Keratinocyte (primary cell): ENCODE data around the gene PRRC2C. TPM values are rescaled to one million over a fixed set of nuclear protein-coding genes. Genes with fewer than 3 reads are reported as not detected.

Source experiments
- DNase-seq: peaks from one replicate; pipeline ENCODE4 v3.0.0-alpha.2; 2011; ENCODE audit warnings: low read depth, missing footprints, low spot score
- FAIRE-seq: peaks from 2 replicates; lab custom pipeline; 2011; peaks lifted over from hg19 to GRCh38; lab: Jason Lieb, UNC
- H2AFZ ChIP-seq: 2 replicates; pipeline ENCODE4 v1.6.0; 2012; ENCODE audit warnings: low read length, control low read depth, inconsistent platforms; ENCODE audit not compliant: control insufficient read depth
- H3K27ac ChIP-seq: 2 replicates; pipeline ENCODE4 v1.5.1; 2011; ENCODE audit warnings: low read length; ENCODE audit not compliant: control insufficient read depth, insufficient read depth
- H3K27me3 ChIP-seq: 3 replicates; pipeline ENCODE4 v1.6.0; 2011; ENCODE audit warnings: low read length; ENCODE audit not compliant: control insufficient read depth, insufficient read depth; ENCODE audit errors: extremely low read depth
- H3K36me3 ChIP-seq, 2 experiments: 2 replicates in 1 of 2; 3 replicates in 1 of 2; pipeline ENCODE4 v1.5.1; 2011; ENCODE audit warnings: low read length in 2 of 2, mild to moderate bottlenecking in 1 of 2; ENCODE audit not compliant: control insufficient read depth in 2 of 2, insufficient read depth in 2 of 2; ENCODE audit errors: extremely low read depth in 1 of 2
- H3K4me1 ChIP-seq: 3 replicates; pipeline ENCODE4 v1.5.1; 2011; ENCODE audit warnings: low read length; ENCODE audit not compliant: control insufficient read depth, insufficient read depth; ENCODE audit errors: extremely low read depth
- H3K4me2 ChIP-seq: 3 replicates; pipeline ENCODE4 v1.6.0; 2011; ENCODE audit warnings: low read depth, low read length; ENCODE audit not compliant: control insufficient read depth, insufficient read depth; ENCODE audit errors: extremely low read depth
- H3K4me3 ChIP-seq, 3 experiments: fragments of 200-600 bp in 1 of 3; sonication (generic) in 1 of 3; 2 replicates in 2 of 3; 3 replicates in 1 of 3; pipeline ENCODE4 v1.5.1; 2011 to 2016; ENCODE audit warnings: low read length in 3 of 3, mild to moderate bottlenecking in 3 of 3, control low read depth in 2 of 3, inconsistent platforms in 1 of 3, low read depth in 1 of 3, mixed read lengths in 1 of 3, mixed run types in 1 of 3, moderate library complexity in 1 of 3; ENCODE audit not compliant: control insufficient read depth in 2 of 3, insufficient read depth in 2 of 3; ENCODE audit errors: extremely low read depth in 1 of 3
- H3K79me2 ChIP-seq: 2 replicates; pipeline ENCODE4 v1.6.0; 2012; ENCODE audit warnings: low read length; ENCODE audit not compliant: control insufficient read depth, insufficient read depth
- H3K9ac ChIP-seq: 3 replicates; pipeline ENCODE4 v1.6.0; 2011; ENCODE audit warnings: low read length; ENCODE audit not compliant: control insufficient read depth, insufficient read depth; ENCODE audit errors: extremely low read depth
- H3K9me1 ChIP-seq: 3 replicates; pipeline ENCODE4 v1.6.0; 2011; ENCODE audit warnings: low read length; ENCODE audit not compliant: control insufficient read depth, insufficient read depth; ENCODE audit errors: extremely low read depth
- H3K9me3 ChIP-seq: 2 replicates; pipeline ENCODE4 v1.5.1; 2012; ENCODE audit warnings: low read depth, low read length; ENCODE audit not compliant: control insufficient read depth
- H4K20me1 ChIP-seq: 3 replicates; pipeline ENCODE4 v1.6.0; 2011; ENCODE audit warnings: low read length; ENCODE audit not compliant: control insufficient read depth, insufficient read depth; ENCODE audit errors: extremely low read depth
- CTCF ChIP-seq, 3 experiments: IDR thresholded peaks in 1 of 3; conservative IDR thresholded peaks in 1 of 3; optimal IDR thresholded peaks in 1 of 3; 2 replicates in 2 of 3; 3 replicates in 1 of 3; pipeline versions ENCODE3 to v1.5.1; 2011; ENCODE audit warnings: low read length in 3 of 3, mild to moderate bottlenecking in 3 of 3, moderate library complexity in 2 of 3, control low read depth in 1 of 3, inconsistent platforms in 1 of 3; ENCODE audit not compliant: insufficient read depth in 2 of 3; ENCODE audit errors: extremely low read depth in 1 of 3
- EZH2 ChIP-seq: IDR thresholded peaks from one replicate; pipeline ENCODE4 v1.6.1; 2012; ENCODE audit warnings: inconsistent platforms, mild to moderate bottlenecking, low read length, moderate library complexity
- dilution Hi-C: fragments of 300-500 bp; cut with MboI; formaldehyde crosslinking; loops from one replicate; pipeline ENCODE4 v1.7.0; 2020; ENCODE audit warnings: low sequenced_read_pairs; ENCODE audit not compliant: extremely low pct_ligation_motif_present
- polyA plus RNA-seq, 5 experiments: library from polyadenylated mRNA; depleted of rRNA in 3 of 5; stranded (reverse) in 3 of 5; stranded (forward) in 1 of 5; unstranded in 1 of 5; fragments of >200 nt; gene quantifications; 1 replicate in 1 of 5; 2 replicates in 3 of 5; 3 replicates in 1 of 5; pipeline versions ENCODE4 v1.2.1 to v1.2.3, GENCODE V29; 2011 to 2012; ENCODE audit warnings: missing spikeins in 2 of 5, low read depth in 1 of 5, low replicate concordance in 1 of 5

The PRRC2C gene
- polyA plus RNA-seq, 1 donor (not counting 4 experiments of a cell fraction or from before 2014, with no cell fraction given): 88.6 TPM

GRCh38 chr1:171623651-171624331 is 138.5 kb downstream of the PRRC2C start:
- Histone ChIP-seq H3K27me3 (no peaks in the 10 kb centered on the region), H3K9me3 (no peaks in the 10 kb centered on the region), H3K36me3 (no peaks in the 10 kb centered on the region), H3K4me1 (no peaks in the 10 kb centered on the region), H3K4me2 (no peak overlapping the region), H3K9ac (no peak overlapping the region), H3K79me2 (no peaks in the 10 kb centered on the region), H3K4me3 (no peak overlapping the region), H3K27ac (no peak overlapping the region), H3K9me1 (no peaks in the 10 kb centered on the region), H4K20me1 (no peaks in the 10 kb centered on the region), H2AFZ (no peak overlapping the region)
- FAIRE-seq: no peak
- TF ChIP-seq EZH2 (no peak), CTCF (optimal IDR thresholded peaks at IDR 0.05 in 1 of 3, IDR thresholded peaks at IDR 0.05 in 1 of 3, conservative IDR thresholded peaks at IDR 0.05 in 1 of 3; ENCODE audit: extremely low read depth in 1 of 3, insufficient read depth in 2 of 3, low read length in 3 of 3) (no peak)
- no peak for DNase-seq
- dilution Hi-C loops: no loop called here

GRCh38 chr1:171625225-171625624 is 139.9 kb downstream of the PRRC2C start:
- TF ChIP-seq CTCF (optimal IDR thresholded peaks at IDR 0.05 in 1 of 3, IDR thresholded peaks at IDR 0.05 in 1 of 3, conservative IDR thresholded peaks at IDR 0.05 in 1 of 3; ENCODE audit: extremely low read depth in 1 of 3, insufficient read depth in 2 of 3, low read length in 3 of 3): no peak
- TF ChIP-seq EZH2: no peak
- no peaks in the 10 kb centered on the region for H3K36me3 ChIP-seq
- dilution Hi-C loops: loop anchor here (25.0 kb wide), 1 partner anchor 362 kb away; no protein-coding TSS in a partner anchor
- no peak overlapping the region for H3K4me2 ChIP-seq
- FAIRE-seq: no peak
- H2AFZ ChIP-seq: no peak overlapping the region
- no peak overlapping the region for H3K9ac ChIP-seq
- H3K9me1 ChIP-seq: no peaks in the 10 kb centered on the region
- no peak overlapping the region for H3K4me3 ChIP-seq
- no peak overlapping the region for H3K27ac ChIP-seq
- H3K9me3 ChIP-seq: no peaks in the 10 kb centered on the region
- H3K27me3 ChIP-seq: no peaks in the 10 kb centered on the region
- DNase-seq: no peak
- no peaks in the 10 kb centered on the region for H3K79me2 ChIP-seq
- no peaks in the 10 kb centered on the region for H4K20me1 ChIP-seq
- no peaks in the 10 kb centered on the region for H3K4me1 ChIP-seq
